ENCODE measurements around the gene PDE4DIP.
"Not testable (repeated sequence)": the region's sequence is repeated elsewhere in the genome, so short reads cannot be mapped to it uniquely, and the experiment has no call there.

Gene PDE4DIP

DNA sequence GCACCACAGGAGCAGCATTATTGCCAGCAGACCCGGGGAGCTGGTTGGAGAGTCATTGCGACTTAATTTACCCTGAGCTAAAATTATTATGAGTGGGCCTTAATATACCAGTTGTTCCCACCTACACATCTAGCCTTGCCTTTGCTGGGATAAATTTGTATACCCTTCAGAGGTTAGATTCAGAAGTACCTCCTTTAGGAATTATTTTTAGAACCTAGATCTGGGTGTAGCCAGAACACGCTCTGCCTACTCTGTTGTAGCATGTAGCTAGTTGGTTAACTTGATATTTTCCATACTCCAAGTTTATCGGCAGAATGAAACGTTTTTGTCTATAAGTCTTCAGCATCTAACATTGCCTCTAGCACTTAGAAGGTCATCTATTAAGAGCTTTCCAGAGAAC is 9.1 kb downstream of the PDE4DIP start:
- H3K4me1 ChIP-seq (ENCODE audit: control insufficient read depth in 1 of 2, insufficient read depth in 1 of 2, low read depth in 1 of 2, low read length in 1 of 2); H3K4me3 ChIP-seq (ENCODE audit: low read depth in 1 of 2, low read length in 1 of 2); H3K9me3 ChIP-seq; H3K27ac ChIP-seq; H3K36me3 ChIP-seq; H3K27me3 ChIP-seq: not testable (repeated sequence)

DNA sequence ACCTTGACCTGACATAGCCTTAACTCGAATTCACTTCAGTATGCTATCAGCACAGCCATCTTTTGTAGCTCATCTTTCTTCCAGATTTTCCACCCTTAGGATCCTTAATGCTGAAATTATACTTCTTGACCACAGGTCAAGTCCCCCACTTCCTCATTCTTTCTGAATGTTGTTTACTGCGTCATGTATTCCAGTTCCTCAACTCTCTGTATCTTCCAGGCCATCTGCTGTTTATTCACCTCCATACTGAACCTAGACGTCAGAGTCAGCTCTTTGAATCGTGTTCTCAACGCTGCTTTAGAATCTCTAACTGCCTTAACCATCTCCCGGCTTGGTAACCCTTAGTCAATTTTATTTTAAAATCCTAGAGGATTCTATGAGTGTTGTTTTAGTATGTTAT is 9.8 kb downstream of the PDE4DIP start:
- not testable (repeated sequence) for H3K27me3 ChIP-seq; H3K4me1 ChIP-seq (ENCODE audit: control insufficient read depth in 1 of 2, insufficient read depth in 1 of 2, low read depth in 1 of 2, low read length in 1 of 2); H3K9me3 ChIP-seq; H3K36me3 ChIP-seq; H3K27ac ChIP-seq; H3K4me3 ChIP-seq (ENCODE audit: low read depth in 1 of 2, low read length in 1 of 2)

DNA sequence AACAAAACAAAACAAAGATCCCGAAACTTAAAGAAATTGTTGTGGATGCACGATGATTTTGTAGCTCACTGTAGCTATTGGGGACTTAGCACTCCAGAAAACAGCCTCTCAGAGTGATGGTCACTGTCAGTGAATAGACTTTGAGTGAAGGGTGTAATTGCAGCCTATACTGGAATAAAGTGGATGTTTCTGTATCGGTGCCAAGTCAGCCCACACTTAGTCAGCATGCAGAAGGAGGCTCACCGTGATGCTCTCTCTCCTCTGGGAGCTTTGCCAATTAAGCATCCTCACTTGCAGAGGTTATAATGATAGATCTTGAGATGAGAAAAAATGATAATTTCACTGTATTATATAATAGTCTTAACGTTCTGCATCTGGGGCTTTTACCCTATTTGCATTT is 11.1 kb downstream of the PDE4DIP start:
- H3K27ac ChIP-seq; H3K9me3 ChIP-seq; H3K27me3 ChIP-seq; H3K4me3 ChIP-seq (ENCODE audit: low read depth in 1 of 2, low read length in 1 of 2); H3K36me3 ChIP-seq; H3K4me1 ChIP-seq (ENCODE audit: control insufficient read depth in 1 of 2, insufficient read depth in 1 of 2, low read depth in 1 of 2, low read length in 1 of 2): not testable (repeated sequence)

DNA sequence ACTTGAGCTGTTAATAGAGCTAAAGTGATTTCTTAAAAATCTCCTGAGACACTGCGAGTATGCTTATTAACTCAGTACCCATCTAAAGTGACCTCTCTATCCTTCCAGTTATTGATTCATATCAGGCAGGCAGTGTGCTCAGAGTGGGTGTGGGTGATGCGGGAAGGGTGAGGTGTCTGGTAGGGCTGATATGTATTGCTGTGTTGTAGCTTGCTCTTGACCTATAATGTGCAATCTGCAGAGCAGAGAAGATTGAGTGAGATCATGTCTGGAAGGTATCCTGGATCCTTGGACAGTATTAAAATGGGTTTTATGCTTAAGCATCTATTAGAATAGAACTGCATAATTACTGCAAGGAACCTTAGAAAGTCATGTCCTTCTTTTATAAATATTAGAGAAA is 15.8 kb downstream of the PDE4DIP start:
- H3K4me1 ChIP-seq (ENCODE audit: control insufficient read depth in 1 of 2, insufficient read depth in 1 of 2, low read depth in 1 of 2, low read length in 1 of 2); H3K27me3 ChIP-seq; H3K36me3 ChIP-seq; H3K27ac ChIP-seq; H3K4me3 ChIP-seq (ENCODE audit: low read depth in 1 of 2, low read length in 1 of 2); H3K9me3 ChIP-seq: not testable (repeated sequence)

DNA sequence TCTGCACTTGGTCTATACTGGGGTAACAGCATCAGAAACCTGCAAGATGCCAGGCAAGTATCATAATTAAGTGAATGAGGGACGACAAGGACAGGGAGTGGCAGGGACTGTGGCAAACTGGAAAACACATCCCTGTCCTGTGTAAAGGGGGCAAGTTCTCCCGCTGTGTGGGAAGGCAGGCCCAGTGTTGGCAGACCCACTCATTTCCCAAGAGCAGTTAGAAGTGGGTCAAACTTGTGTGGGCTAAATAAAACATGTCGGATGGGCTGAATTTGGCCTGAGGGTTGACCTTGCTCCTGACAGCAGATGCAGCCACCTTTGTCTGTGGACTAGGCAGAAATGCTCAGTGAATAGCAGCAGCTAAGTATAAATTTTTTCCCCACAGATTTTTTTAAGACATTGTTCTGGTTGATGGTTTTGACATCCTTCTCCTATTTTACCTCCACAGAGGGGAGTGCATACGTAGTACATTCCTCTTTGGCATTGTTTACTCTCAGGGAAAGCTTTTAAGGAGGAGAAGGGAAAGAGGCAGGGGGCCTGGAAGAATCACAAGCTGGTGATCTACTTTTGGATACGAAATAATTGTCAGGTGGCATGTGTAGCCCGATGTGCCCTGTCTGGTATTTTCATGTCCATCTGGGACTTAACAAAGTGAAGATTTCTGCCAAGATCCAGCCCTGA is 16.5 kb downstream of the PDE4DIP start:
- H3K9me3 ChIP-seq; H3K27ac ChIP-seq; H3K27me3 ChIP-seq; H3K36me3 ChIP-seq; H3K4me3 ChIP-seq (ENCODE audit: low read depth in 1 of 2, low read length in 1 of 2); H3K4me1 ChIP-seq (ENCODE audit: control insufficient read depth in 1 of 2, insufficient read depth in 1 of 2, low read depth in 1 of 2, low read length in 1 of 2): not testable (repeated sequence)

DNA sequence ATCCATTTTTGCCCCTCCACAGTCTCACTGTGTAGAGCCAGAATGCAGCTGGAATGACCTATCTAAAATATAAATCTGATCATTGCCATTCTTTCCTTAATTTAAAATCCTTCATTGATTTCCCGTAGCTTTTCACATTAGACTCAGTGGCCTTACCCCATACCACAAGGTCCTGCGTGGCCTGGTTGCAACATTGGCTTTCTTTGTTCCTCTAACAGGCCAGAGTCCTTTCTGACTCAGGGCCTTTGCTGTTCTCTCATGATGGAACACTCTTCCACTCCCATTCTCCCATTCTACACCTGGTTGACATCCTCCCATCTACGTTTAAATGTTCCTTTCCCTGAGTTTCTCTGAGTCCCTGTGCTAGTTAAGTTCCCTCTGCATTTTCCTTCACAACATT is 18.4 kb downstream of the PDE4DIP start:
- H3K4me3 ChIP-seq (ENCODE audit: low read depth in 1 of 2, low read length in 1 of 2); H3K27me3 ChIP-seq; H3K9me3 ChIP-seq; H3K36me3 ChIP-seq; H3K4me1 ChIP-seq (ENCODE audit: control insufficient read depth in 1 of 2, insufficient read depth in 1 of 2, low read depth in 1 of 2, low read length in 1 of 2); H3K27ac ChIP-seq: not testable (repeated sequence)

DNA sequence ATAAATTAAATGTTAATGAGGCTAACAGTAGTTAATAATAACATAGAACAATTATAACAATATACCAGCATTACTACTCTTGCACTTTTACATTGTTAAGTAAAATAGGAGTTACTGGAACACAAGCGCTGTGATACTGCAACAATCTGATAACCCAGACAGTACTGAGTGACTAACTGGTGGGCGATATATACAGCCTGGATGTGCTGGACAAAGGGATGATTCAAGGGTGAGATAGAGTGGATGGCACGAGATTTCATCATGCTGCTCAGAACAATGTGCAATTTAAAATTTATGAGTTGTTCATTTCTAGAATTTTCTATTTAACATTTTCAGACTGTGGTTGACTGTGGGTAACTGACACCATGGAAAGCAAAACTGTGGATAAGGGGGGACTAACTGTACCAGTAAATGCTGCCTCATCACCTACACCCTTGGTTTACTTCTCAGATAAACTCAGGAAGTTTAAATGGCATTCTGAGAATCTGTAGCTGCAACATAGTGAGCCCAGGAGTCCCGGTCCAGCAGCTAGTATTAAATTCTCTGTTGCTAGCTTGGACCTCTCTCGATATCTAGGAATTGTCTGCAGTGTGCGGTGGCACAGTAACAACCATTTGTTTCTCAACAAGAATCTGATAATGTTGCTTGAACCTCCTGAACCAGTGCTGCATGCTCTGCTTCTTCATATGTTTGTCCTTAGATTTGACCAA is 24.9 kb downstream of the PDE4DIP start:
- H3K9me3 ChIP-seq; H3K4me1 ChIP-seq (ENCODE audit: control insufficient read depth in 1 of 2, insufficient read depth in 1 of 2, low read depth in 1 of 2, low read length in 1 of 2); H3K27ac ChIP-seq; H3K27me3 ChIP-seq; H3K4me3 ChIP-seq (ENCODE audit: low read depth in 1 of 2, low read length in 1 of 2); H3K36me3 ChIP-seq: not testable (repeated sequence)

DNA sequence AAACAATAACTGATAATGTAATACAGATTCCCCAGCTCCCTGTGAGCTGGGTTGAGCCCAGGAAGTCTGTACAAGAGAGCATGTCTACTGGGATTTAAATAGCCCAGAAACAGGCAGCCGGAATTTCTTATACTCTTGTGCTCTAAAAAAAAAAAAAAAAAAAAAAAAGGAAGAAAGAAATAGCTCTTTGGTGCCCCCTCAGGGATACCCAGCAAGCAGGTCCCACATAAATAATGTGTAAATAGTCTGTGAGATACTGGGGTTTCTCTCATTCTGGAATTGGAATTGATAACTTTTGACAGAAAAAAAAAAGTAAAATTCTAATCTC is 25.4 kb downstream of the PDE4DIP start:
- not testable (repeated sequence) for H3K9me3 ChIP-seq; H3K4me3 ChIP-seq (ENCODE audit: low read depth in 1 of 2, low read length in 1 of 2); H3K27me3 ChIP-seq; H3K4me1 ChIP-seq (ENCODE audit: control insufficient read depth in 1 of 2, insufficient read depth in 1 of 2, low read depth in 1 of 2, low read length in 1 of 2); H3K36me3 ChIP-seq; H3K27ac ChIP-seq

DNA sequence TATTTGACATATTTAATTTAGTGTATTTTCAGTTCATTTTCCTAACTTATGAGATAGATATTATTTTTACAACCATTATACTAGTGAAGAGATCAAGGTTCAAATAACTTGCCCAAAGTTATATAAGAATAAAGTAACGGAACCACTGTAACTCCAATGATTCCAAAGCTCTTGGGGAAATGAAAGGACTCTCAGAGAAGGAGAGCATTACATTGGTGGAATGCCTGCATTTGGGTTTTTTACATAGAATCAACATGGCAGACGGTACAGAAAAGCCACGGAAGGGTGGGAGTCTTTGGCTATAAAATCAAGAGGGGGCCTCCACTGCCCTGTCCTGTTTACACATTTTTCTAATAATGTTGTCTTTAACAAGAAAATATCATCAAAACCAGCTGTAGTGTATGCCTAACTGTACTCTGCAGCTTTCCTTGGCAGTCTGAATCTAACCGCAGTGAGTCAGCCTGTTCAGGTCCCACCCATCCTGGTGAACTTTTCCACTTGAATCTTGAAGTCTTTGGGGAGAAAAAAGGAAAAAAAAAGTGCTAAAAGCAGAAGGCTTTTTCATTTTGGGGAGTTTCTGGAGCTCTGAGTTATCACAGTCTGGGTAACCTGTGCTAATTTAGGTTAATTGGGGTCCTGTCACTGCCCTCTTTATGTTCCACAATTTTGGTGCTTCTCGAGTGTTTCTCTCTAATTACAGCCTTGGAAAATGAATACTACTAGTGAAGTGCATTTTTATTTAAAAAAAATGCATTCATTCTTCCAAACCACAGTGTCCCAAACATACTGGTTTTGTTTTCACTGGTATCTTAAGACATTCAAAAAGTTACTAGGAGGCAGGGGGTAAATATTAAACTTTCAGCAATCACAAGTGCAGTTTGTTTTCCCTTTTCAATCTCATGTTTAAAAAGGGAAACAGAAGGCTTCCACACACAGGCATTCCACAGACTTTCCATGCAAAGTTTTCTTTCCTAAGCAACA is 30.5 kb downstream of the PDE4DIP start:
- H3K4me3 ChIP-seq (ENCODE audit: low read depth in 1 of 2, low read length in 1 of 2); H3K36me3 ChIP-seq; H3K27ac ChIP-seq; H3K27me3 ChIP-seq; H3K4me1 ChIP-seq (ENCODE audit: control insufficient read depth in 1 of 2, insufficient read depth in 1 of 2, low read depth in 1 of 2, low read length in 1 of 2); H3K9me3 ChIP-seq: not testable (repeated sequence)

DNA sequence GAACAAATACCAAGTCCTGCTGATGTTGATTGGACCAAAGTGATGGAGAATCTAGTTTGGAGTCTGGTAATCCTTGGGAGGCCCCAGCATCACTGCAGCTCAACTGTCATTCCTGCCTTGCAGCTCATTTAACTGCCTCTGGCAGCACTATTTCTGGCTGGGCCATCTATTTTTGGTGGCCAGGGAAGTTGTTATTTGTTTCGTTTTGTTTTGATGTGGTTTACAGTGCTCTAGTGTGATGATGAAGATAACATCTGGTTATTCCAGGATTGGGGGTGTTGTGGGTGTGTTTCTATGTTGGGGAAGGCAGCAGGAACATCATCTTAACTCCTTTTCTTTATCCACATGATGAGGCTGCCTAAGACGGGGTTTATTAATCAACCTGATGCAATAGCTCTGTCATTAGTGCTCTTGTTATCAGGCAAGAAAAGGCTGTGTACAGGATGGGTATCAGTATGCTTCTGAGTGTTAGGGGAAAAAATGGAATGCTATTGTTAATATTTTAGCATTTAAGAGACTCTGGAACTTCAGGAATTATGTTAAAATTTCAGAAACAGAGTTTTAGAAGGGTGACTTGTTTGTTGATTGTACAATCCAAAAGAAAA is 35.7 kb downstream of the PDE4DIP start:
- H3K4me3 ChIP-seq (ENCODE audit: low read depth in 1 of 2, low read length in 1 of 2); H3K27me3 ChIP-seq; H3K36me3 ChIP-seq; H3K4me1 ChIP-seq (ENCODE audit: control insufficient read depth in 1 of 2, insufficient read depth in 1 of 2, low read depth in 1 of 2, low read length in 1 of 2); H3K27ac ChIP-seq; H3K9me3 ChIP-seq: not testable (repeated sequence)

DNA sequence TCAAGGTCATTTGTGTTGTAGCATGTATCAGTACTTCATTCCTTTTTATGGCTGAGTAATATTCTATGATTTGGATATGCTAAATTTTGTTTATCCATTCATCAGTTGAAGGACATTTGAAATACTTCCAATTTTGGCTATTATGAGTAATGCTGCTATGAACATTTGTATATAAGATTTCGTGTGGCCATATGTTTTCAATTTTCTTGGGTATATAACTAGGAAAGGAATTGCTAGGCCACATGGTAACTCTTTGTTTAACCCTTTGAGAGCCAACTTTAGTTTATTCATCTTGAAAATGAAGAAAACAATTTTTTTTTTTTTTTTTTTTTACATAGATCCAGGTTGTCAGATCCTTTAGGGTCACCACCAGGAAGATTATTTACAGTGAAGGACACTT is 37.0 kb downstream of the PDE4DIP start:
- H3K27me3 ChIP-seq; H3K4me1 ChIP-seq (ENCODE audit: control insufficient read depth in 1 of 2, insufficient read depth in 1 of 2, low read depth in 1 of 2, low read length in 1 of 2); H3K4me3 ChIP-seq (ENCODE audit: low read depth in 1 of 2, low read length in 1 of 2); H3K27ac ChIP-seq; H3K36me3 ChIP-seq; H3K9me3 ChIP-seq: not testable (repeated sequence)

DNA sequence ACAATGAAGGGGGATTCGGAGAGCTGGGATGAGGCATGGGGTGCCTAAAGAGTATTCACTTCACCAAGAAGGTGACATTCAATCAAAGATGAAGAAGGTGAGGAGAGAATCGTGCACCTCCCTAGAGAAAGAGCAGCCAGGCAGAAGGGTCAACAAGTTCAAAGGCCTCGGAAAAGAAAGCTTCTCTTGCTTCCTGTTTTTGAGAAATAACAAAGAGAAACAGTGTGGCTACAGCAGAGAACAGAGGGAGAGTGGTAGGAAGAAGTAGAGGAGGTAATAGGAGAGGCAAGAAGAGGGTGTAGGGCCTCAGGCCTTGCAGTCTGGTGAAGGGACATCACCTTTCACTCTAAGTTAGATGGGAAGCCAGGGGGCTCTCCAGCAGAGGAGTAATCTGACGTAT is 41.0 kb downstream of the PDE4DIP start:
- H3K9me3 ChIP-seq; H3K36me3 ChIP-seq; H3K4me3 ChIP-seq (ENCODE audit: low read depth in 1 of 2, low read length in 1 of 2); H3K27ac ChIP-seq; H3K27me3 ChIP-seq; H3K4me1 ChIP-seq (ENCODE audit: control insufficient read depth in 1 of 2, insufficient read depth in 1 of 2, low read depth in 1 of 2, low read length in 1 of 2): not testable (repeated sequence)

DNA sequence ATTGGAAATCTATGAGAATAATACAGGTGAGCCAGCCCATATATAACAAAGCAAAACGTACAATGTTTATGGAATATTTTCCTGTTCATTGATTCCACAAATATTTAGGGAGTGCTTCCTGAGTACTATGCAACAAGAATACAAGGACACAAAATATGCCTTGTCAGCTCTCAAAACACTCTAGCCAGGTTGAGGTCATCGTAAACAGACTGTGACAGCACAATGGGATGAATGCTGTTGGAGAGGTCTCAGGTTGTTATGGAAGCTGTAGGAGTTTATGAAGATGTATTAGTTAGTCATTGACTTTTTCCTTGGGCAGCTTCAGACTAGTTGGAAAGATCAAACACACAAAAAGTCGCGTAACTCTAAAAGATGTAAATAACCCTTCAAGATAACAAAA is 42.1 kb downstream of the PDE4DIP start:
- H3K27ac ChIP-seq; H3K4me3 ChIP-seq (ENCODE audit: low read depth in 1 of 2, low read length in 1 of 2); H3K36me3 ChIP-seq; H3K27me3 ChIP-seq; H3K4me1 ChIP-seq (ENCODE audit: control insufficient read depth in 1 of 2, insufficient read depth in 1 of 2, low read depth in 1 of 2, low read length in 1 of 2); H3K9me3 ChIP-seq: not testable (repeated sequence)

All from neutrophil (primary cell).